ENCODE measurements around the gene MGLL.

DNA sequence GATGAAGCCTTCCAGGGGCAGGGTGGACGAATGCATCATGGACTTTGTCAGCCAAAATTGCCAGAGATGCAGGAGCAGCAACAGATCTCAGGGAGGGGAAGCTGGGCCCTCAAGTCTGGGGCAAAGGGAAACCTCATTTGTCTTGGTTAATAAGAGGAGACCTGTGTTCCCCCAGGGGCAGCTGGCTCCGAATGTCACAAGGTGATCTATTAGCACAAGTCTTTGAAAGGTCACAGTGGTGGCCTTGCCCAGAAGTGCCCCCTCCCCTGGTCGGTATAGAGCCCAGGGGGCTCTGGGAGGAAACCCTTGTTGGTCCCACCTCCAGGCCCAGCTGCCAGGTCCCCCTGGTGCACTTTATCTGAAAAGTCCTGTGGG lies 103.4 kb downstream of the MGLL start:
- TF ChIP-seq, protein P1, sequence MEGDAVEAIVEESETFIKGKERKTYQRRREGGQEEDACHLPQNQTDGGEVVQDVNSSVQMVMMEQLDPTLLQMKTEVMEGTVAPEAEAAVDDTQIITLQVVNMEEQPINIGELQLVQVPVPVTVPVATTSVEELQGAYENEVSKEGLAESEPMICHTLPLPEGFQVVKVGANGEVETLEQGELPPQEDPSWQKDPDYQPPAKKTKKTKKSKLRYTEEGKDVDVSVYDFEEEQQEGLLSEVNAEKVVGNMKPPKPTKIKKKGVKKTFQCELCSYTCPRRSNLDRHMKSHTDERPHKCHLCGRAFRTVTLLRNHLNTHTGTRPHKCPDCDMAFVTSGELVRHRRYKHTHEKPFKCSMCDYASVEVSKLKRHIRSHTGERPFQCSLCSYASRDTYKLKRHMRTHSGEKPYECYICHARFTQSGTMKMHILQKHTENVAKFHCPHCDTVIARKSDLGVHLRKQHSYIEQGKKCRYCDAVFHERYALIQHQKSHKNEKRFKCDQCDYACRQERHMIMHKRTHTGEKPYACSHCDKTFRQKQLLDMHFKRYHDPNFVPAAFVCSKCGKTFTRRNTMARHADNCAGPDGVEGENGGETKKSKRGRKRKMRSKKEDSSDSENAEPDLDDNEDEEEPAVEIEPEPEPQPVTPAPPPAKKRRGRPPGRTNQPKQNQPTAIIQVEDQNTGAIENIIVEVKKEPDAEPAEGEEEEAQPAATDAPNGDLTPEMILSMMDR (conservative IDR thresholded peaks at IDR 0.05) = no peak
- no peak for TF ChIP-seq ZFX (IDR thresholded peaks at IDR 0.05)

All from C4-2B (cell line).